K562 (cell line): ENCODE results near the gene ADD3. TPM values are rescaled to one million over a fixed set of nuclear protein-coding genes. Genes with fewer than 3 reads are reported as not detected.

Experiments used
- CBX3 ChIP-seq, 2 experiments: IDR thresholded peaks; 1 replicate in 1 of 2; 2 replicates in 1 of 2; pipeline ENCODE4 v1.6.1; 2012; ENCODE audit warnings: inconsistent platforms in 2 of 2, low read length in 2 of 2, borderline replicate concordance in 1 of 2, control low read depth in 1 of 2
- EP300 ChIP-seq: IDR thresholded peaks from 2 replicates; pipeline ENCODE4 v1.6.1; 2012; ENCODE audit warnings: low read length, improper control_type of control experiment
- FOXM1 ChIP-seq, 2 experiments: fragments of 450-650 bp in 1 of 2; sonication (generic) in 1 of 2; formaldehyde crosslinking in 1 of 2; IDR thresholded peaks; 2 replicates each; pipeline versions ENCODE4 v1.6.1 to v1.9.0; 2017 to 2022; ENCODE audit warnings: low read depth in 2 of 2, mild to moderate bottlenecking in 2 of 2, missing genetic modification reagents in 1 of 2, moderate library complexity in 1 of 2
- HNRNPLL ChIP-seq: fragments of 200-400 bp; formaldehyde crosslinking; IDR thresholded peaks from 2 replicates; pipeline ENCODE4 v1.6.1; 2017; ENCODE audit warnings: low read length, low read depth, mild to moderate bottlenecking; ENCODE audit not compliant: poor library complexity, severe bottlenecking
- KAT2B ChIP-seq: IDR thresholded peaks from one replicate; pipeline ENCODE4 v1.6.1; 2012; ENCODE audit warnings: low read depth, mild to moderate bottlenecking, control low read depth, inconsistent platforms, low read length, moderate library complexity
- MEIS2 ChIP-seq: fragments of 450-650 bp; IDR thresholded peaks from 2 replicates; pipeline ENCODE4 v1.6.1; 2014; ENCODE audit warnings: mild to moderate bottlenecking; ENCODE audit not compliant: partially characterized antibody
- MTA3 ChIP-seq: fragments of 450-650 bp; formaldehyde crosslinking; IDR thresholded peaks from 2 replicates; pipeline ENCODE4 v1.6.1; 2017; ENCODE audit warnings: mild to moderate bottlenecking, borderline replicate concordance
- MYNN ChIP-seq, 2 experiments: sonication (generic); formaldehyde crosslinking in 1 of 2; IDR thresholded peaks; 2 replicates each; pipeline versions ENCODE4 v1.5.0 to v1.6.1; 2016 to 2020; ENCODE audit warnings: antibody characterized with exemption in 1 of 2, missing genetic modification reagents in 1 of 2
- NBN ChIP-seq: fragments of 450-650 bp; IDR thresholded peaks from 2 replicates; pipeline ENCODE4 v1.6.1; 2016; ENCODE audit warnings: low read depth, mild to moderate bottlenecking
- NCOA6 ChIP-seq: fragments of 450-650 bp; IDR thresholded peaks from 2 replicates; pipeline ENCODE4 v1.6.1; 2017; ENCODE audit warnings: mild to moderate bottlenecking
- NELFE ChIP-seq: IDR thresholded peaks from 2 replicates; pipeline ENCODE4 v1.6.1; 2011; ENCODE audit warnings: mild to moderate bottlenecking; ENCODE audit not compliant: insufficient read depth, insufficient read length
- NR4A1 ChIP-seq, 2 experiments: fragments of 250-450 bp in 1 of 2; fragments of 450-650 bp in 1 of 2; sonication (Bioruptor Pico) in 1 of 2; IDR thresholded peaks; 2 replicates each; pipeline versions ENCODE4 v1.4.0 to v1.6.1; 2016 to 2020; ENCODE audit warnings: mild to moderate bottlenecking in 2 of 2, missing compliant biosample characterization in 1 of 2, missing genetic modification characterization in 1 of 2, moderate library complexity in 1 of 2
- PCBP2 ChIP-seq: fragments of 200-400 bp; formaldehyde crosslinking; IDR thresholded peaks from 2 replicates; pipeline ENCODE4 v1.6.1; 2018; ENCODE audit warnings: low read length, low read depth, mild to moderate bottlenecking, moderate library complexity; ENCODE audit not compliant: poor library complexity, severe bottlenecking
- POLR2G ChIP-seq: fragments of 200-400 bp; formaldehyde crosslinking; IDR thresholded peaks from 2 replicates; pipeline ENCODE4 v1.6.1; 2017; ENCODE audit warnings: low read depth, mild to moderate bottlenecking, antibody characterized with exemption, low read length, moderate library complexity
- PRPF4 ChIP-seq: fragments of 200-400 bp; formaldehyde crosslinking; IDR thresholded peaks from one replicate; pipeline ENCODE4 v1.6.1; 2017; ENCODE audit warnings: low read length, low read depth, mild to moderate bottlenecking; ENCODE audit not compliant: insufficient read depth, poor library complexity, severe bottlenecking
- RBM15 ChIP-seq: fragments of 200-400 bp; formaldehyde crosslinking; IDR thresholded peaks from 2 replicates; pipeline ENCODE4 v1.6.1; 2018; ENCODE audit warnings: mild to moderate bottlenecking, low read length, moderate library complexity; ENCODE audit not compliant: insufficient read depth
- ZNF121 ChIP-seq: sonication (generic); formaldehyde crosslinking; conservative IDR thresholded peaks from 2 replicates; pipeline ENCODE4 v1.8.0; 2022; ENCODE audit warnings: missing genetic modification reagents
- ZZZ3 ChIP-seq: fragments of 450-650 bp; IDR thresholded peaks from 2 replicates; pipeline ENCODE4 v1.6.1; 2016; ENCODE audit warnings: antibody characterized with exemption, mild to moderate bottlenecking, moderate library complexity
- polyA plus RNA-seq, 8 experiments: library from polyadenylated mRNA; depleted of rRNA in 4 of 8; stranded (reverse) in 5 of 8; unstranded in 3 of 8; fragments of >200 nt; fragmentation: Nextera tagmentation in 2 of 8; fragmentation: Illumina TruSeq in 1 of 8; extraction: Ambion mirVana in 2 of 8; extraction: Trizol in 1 of 8; gene quantifications; 2 replicates each; pipeline versions ENCODE4 v1.2.1 to v1.2.3, GENCODE V29; 2011 to 2014; ENCODE audit warnings: inconsistent platforms in 1 of 8, missing spikeins in 1 of 8
- total RNA-seq, 7 experiments: library from RNA; depleted of rRNA in 6 of 7; stranded (reverse); fragments of >200 nt in 6 of 7; fragmentation: Illumina TruSeq in 2 of 7; extraction: Trizol in 2 of 7; gene quantifications; 2 replicates each; pipeline versions ENCODE4 v1.2.1 to v1.2.3, GENCODE V29; 2011 to 2021; ENCODE audit warnings: low replicate concordance in 1 of 7
- TF ChIP-seq, protein P1 (sequence below), 2 experiments: IDR thresholded peaks; 2 replicates each; pipeline ENCODE4 v1.6.1; 2012; ENCODE audit warnings: improper control_type of control experiment in 2 of 2, low read depth in 2 of 2, low read length in 2 of 2, borderline replicate concordance in 1 of 2
- TF ChIP-seq, protein P2 (sequence below): fragments of 450-650 bp; IDR thresholded peaks from 2 replicates; pipeline ENCODE4 v1.6.1; 2016; ENCODE audit warnings: antibody characterized with exemption
- TF ChIP-seq, protein P3 (sequence below): fragments of 450-650 bp; IDR thresholded peaks from 2 replicates; pipeline ENCODE4 v1.6.1; 2014; ENCODE audit warnings: low read depth, mild to moderate bottlenecking, moderate library complexity, borderline replicate concordance

Gene ADD3
- total and polyA plus RNA-seq, 9 of the 15 experiments (the other 6 are each of a cell fraction or from before 2014, with no cell fraction given): 13.2 to 125 (median 31.7) TPM

DNA sequence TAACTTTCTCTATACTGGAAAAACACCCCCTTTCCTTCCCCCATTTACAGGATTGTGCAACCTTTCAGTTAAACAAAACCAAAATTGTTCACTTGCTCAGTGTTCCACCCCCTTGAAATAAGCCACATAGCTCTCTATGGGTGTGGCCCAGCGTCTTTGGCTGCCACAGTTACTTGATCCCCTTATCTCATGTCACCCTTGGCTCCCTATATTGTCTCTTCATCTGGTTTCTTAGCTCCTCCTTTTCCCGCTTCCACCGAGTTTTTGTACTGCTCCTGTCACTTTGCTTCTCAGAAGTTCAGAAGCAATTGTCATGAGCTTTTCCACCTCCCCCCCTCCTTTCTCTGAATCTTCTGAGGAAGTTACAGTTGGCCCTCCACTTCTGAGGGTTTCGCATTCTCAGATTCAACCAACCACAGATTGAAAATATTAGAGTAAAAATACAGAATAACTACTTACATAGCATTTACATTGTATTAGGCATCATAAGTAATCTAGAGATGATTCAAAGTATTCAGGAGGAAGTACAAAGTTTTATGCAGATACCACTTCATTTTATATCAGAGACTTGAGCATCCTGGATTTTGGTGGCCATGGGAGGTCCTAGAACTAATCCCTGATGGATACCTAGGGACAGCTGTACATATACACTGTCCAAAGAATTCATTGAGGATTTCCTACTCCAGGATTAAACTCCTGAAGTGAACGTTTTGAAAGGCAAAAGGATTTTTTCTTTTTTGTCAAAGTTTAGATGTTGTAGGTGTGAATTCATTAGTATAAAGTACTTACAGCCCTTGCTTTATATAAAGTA lies 60.4 kb downstream of the ADD3 start (continued):
- TF ChIP-seq NR4A1 (CRISPR knock-in tag; IDR thresholded peaks at IDR 0.05) (no peak), NR4A1 (tag; IDR thresholded peaks at IDR 0.05) (no peak), MEIS2 (peak; percentile 75), EP300 (peak; percentile 63), HNRNPLL (no peak), KAT2B (no peak), RBM15 (no peak), ZZZ3 (no peak), NELFE (no peak), POLR2G (no peak), FOXM1 (IDR thresholded peaks at IDR 0.05; ENCODE audit: low read depth) (peak; percentile 55; the same call in 1 of the 2 replicates), FOXM1 (CRISPR knock-in tag; IDR thresholded peaks at IDR 0.05; ENCODE audit: low read depth) (no peak), PCBP2 (no peak), MTA3 (no peak), NBN (no peak; the same call in 1 of the 2 replicates), NCOA6 (no peak), CBX3 (IDR thresholded peaks at IDR 0.05; ENCODE audit: borderline replicate concordance in 1 of 2, low read length in 2 of 2) (peak in 1 of 2 experiments; percentile 43; a peak in 1 of 3 replicates), MYNN (IDR thresholded peaks at IDR 0.05) (no peak), MYNN (CRISPR knock-in tag; IDR thresholded peaks at IDR 0.05) (no peak), ZNF121 (CRISPR knock-in tag) (no peak), PRPF4 (no peak)
- TF ChIP-seq, protein P1, sequence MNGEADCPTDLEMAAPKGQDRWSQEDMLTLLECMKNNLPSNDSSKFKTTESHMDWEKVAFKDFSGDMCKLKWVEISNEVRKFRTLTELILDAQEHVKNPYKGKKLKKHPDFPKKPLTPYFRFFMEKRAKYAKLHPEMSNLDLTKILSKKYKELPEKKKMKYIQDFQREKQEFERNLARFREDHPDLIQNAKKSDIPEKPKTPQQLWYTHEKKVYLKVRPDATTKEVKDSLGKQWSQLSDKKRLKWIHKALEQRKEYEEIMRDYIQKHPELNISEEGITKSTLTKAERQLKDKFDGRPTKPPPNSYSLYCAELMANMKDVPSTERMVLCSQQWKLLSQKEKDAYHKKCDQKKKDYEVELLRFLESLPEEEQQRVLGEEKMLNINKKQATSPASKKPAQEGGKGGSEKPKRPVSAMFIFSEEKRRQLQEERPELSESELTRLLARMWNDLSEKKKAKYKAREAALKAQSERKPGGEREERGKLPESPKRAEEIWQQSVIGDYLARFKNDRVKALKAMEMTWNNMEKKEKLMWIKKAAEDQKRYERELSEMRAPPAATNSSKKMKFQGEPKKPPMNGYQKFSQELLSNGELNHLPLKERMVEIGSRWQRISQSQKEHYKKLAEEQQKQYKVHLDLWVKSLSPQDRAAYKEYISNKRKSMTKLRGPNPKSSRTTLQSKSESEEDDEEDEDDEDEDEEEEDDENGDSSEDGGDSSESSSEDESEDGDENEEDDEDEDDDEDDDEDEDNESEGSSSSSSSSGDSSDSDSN (IDR thresholded peaks at IDR 0.05; ENCODE audit: borderline replicate concordance in 1 of 2, low read depth in 2 of 2, low read length in 2 of 2): no peak
- TF ChIP-seq, protein P2, sequence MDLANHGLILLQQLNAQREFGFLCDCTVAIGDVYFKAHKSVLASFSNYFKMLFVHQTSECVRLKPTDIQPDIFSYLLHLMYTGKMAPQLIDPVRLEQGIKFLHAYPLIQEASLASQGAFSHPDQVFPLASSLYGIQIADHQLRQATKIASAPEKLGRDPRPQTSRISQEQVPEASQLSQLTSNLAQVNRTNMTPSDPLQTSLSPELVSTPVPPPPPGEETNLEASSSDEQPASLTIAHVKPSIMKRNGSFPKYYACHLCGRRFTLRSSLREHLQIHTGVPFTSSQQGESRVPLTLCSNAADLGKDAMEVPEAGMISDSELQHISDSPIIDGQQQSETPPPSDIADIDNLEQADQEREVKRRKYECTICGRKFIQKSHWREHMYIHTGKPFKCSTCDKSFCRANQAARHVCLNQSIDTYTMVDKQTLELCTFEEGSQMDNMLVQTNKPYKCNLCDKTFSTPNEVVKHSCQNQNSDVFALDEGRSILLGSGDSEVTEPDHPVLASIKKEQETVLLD: no peak
- TF ChIP-seq, protein P3, sequence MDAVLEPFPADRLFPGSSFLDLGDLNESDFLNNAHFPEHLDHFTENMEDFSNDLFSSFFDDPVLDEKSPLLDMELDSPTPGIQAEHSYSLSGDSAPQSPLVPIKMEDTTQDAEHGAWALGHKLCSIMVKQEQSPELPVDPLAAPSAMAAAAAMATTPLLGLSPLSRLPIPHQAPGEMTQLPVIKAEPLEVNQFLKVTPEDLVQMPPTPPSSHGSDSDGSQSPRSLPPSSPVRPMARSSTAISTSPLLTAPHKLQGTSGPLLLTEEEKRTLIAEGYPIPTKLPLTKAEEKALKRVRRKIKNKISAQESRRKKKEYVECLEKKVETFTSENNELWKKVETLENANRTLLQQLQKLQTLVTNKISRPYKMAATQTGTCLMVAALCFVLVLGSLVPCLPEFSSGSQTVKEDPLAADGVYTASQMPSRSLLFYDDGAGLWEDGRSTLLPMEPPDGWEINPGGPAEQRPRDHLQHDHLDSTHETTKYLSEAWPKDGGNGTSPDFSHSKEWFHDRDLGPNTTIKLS: no peak
